T-helper 2 cell (primary cell): ENCODE results near the gene GOLIM4.
A peak's percentile ranks its signal among the peaks of the same experiment; 100 is the strongest.
"Not testable (repeated sequence)": the region's sequence is repeated elsewhere in the genome, so short reads cannot be mapped to it uniquely, and the experiment has no call there.

Experiments
- DNase-seq, 5 experiments: peaks; one replicate each; pipeline versions ENCODE4 v3.0.0 to v3.0.0-alpha.2; 2012 to 2022
- total RNA-seq, 2 donors: gene quantifications; one replicate each; lab custom pipeline; 2026; lab: John Stamatoyannopoulos, UW

The GOLIM4 gene, protein sequence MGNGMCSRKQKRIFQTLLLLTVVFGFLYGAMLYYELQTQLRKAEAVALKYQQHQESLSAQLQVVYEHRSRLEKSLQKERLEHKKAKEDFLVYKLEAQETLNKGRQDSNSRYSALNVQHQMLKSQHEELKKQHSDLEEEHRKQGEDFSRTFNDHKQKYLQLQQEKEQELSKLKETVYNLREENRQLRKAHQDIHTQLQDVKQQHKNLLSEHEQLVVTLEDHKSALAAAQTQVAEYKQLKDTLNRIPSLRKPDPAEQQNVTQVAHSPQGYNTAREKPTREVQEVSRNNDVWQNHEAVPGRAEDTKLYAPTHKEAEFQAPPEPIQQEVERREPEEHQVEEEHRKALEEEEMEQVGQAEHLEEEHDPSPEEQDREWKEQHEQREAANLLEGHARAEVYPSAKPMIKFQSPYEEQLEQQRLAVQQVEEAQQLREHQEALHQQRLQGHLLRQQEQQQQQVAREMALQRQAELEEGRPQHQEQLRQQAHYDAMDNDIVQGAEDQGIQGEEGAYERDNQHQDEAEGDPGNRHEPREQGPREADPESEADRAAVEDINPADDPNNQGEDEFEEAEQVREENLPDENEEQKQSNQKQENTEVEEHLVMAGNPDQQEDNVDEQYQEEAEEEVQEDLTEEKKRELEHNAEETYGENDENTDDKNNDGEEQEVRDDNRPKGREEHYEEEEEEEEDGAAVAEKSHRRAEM
- 0 to 4.5 reads per million in 2 donors for total RNA-seq

- DNase-seq: peak in 3 of 5 experiments; percentile 1 to 37 (median 30)
Measured at GRCh38 chr3:168095611-168096209, at the start of gene GOLIM4. GOLIM4 (minus strand) TSS chr3:168095924; CDS start chr3:168095285, 639 bp downstream.

GRCh38 chr3:168141405-168141998, 45.8 kb upstream of the GOLIM4 start:
- DNase-seq: no peak

DNA sequence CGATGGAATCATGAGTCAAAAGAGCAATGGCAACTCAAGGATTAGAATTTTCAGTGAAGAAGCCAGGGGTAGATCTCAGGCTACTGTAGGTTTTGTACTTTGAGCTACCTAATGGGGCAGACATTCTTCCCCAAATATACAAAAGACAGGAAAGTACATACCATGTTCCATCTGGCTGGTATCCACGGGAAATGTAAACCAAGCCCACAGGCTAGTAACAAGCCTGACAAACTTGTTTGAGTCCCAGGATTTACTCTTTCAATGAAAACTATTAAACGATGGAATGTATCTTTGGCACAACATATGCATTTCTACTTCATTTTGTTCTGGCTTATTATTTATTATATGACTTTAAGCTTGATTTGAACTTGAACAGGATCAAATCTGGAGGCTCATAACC, 44.2 kb upstream of the GOLIM4 start:
- no peak for DNase-seq

DNA sequence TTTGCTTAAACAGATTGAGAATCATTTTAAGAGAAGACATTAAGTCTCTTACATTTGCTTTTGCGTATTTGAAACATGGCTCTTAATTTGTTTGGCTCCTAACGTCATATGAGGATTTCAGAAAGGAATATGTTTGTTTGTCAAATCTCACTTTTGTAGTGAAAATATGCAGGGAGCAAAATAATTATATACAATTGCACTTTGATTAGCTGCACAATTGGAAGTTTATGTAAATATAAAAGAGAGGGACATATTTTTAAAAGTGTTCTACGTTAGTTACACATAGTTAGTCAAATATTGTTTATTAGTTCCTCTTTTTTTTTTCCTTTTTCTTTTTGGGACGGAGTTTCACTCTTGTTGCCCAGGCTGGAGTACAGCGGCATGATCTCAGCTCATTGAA, 42.7 kb upstream of the GOLIM4 start:
- DNase-seq: no peak

- DNase-seq: no peak
Measured at GRCh38 chr3:168134931-168135330, 39.2 kb upstream of the GOLIM4 start.

- DNase-seq: not testable (repeated sequence)
Measured at GRCh38 chr3:168130250-168130649, 34.5 kb upstream of the GOLIM4 start.

DNA sequence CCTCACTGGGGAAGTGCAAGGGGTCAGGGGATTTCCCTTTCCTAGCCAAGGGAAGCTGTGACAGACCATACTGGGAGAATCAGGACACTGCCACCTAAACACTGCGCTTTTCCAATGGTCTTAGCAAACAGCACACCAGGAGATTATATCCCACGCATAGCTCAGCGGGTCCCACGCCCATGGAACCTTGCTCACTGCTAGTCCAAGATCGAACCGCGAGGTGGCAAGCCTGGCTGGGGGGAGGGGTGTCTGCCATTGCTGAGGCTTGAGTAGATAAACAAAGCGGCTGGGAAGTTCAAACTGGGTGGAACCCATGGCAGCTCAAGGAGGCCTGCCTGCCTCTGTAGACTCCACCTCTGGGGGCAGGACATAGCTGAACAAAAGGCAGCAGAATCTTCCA, 32.7 kb upstream of the GOLIM4 start:
- DNase-seq: not testable (repeated sequence)

GRCh38 chr3:168127466-168127865, 31.7 kb upstream of the GOLIM4 start:
- no peak for DNase-seq

- DNase-seq: no peak
Measured at GRCh38 chr3:168124791-168125190, 29.1 kb upstream of the GOLIM4 start.

DNA sequence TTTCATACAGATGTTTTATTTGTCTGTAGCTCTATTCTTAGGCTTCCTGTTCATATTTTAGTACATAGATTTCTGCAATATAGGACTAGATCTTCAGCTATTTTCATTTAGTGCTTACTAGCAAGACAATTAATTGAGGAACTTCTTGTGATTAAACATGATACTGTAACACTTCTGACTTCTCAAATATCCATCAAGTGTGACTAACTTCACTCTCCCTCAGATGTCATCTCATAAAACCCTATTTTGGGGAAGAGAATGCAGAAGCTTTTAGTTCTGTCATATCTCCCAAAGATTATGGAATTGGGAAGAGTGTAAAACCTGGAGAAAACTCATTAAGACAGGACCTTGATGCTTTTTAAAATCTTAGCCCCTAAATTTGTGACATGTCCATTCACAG, 28.6 kb upstream of the GOLIM4 start:
- DNase-seq: no peak

- no peak for DNase-seq
Measured at GRCh38 chr3:168123201-168124176, 27.8 kb upstream of the GOLIM4 start.

GRCh38 chr3:168121184-168122017, 25.7 kb upstream of the GOLIM4 start:
- no peak for DNase-seq

DNA sequence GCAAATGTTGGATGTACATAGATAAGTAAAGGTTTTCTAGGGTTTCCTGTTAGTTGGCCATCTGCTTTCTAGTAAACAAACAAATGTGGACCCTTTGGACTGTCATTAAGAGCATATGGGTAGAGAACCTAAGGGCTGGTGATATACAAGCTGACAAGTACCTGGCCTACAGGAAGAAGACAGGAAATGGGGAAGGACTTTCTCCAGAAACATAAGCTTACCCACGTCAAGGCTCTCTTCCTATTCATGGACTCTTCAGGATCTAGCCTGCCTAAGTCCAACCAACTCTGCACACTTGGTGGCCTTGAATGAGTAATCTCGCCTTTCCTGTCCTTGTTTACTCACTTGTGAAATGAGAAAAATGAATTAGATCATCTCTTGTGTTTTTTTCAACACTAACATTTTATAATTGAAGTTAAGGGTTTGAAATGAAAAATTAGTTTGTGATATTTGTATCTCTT, 22.2 kb upstream of the GOLIM4 start:
- DNase-seq: no peak

GRCh38 chr3:168117059-168117458, 21.3 kb upstream of the GOLIM4 start:
- DNase-seq: no peak

DNA sequence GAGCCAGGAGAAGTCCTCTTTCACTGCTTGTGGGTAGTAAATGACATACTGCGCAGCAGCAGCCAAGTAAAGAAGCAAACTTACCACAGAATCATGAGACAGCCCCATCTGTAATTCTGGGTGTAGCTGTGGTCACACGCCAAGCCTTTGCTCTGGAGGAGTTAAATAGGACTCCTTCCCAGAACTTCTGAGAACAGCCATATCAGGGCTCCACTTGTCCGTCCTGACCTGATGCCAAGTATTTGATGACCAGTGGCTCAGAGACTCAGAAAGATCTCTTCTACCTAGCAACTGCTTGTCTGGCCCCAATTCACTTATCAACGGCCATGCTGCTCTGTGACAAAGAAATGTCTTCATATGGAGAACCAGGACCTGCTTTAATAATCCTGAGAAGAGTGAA, 20.6 kb upstream of the GOLIM4 start:
- DNase-seq: no peak

- DNase-seq: no peak
Measured at GRCh38 chr3:168113848-168114247, 18.1 kb upstream of the GOLIM4 start.

DNA sequence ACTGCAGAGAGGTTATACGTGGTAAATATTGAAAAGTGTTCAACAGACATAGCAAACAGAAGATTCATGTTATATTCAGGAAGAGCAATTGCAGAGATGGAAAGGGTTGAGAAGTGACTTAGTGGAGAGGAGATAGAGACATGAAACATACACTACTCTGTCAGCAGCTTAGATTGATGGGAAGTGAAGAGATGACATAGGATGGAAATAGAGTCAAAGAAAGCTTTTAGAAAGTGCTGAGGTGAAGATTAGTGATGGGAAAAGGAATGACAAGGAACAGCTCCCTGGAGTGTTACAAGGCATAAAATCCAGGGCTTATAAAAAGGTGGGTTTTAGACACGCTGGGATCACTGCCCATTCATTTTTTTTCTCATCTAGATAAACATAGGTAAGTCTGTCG, 17.2 kb upstream of the GOLIM4 start:
- no peak for DNase-seq

DNA sequence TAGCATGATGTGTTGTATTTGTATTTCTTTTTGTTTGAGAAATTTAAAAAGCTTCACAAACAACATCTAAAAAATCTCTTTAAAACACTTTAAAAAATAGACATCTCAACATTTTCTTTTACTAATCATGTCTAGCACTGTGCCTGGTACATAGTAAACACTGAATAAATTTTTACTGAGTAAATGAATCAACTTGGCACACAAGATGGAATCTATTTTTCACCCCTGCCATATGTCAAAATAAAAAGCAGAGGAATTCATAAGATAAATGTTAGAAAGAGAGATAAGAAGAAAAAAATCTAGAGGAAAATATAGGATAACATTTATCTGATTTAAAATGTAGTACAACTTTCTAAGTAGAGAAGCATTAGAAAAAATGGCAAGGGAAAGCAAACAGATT, 8.6 kb upstream of the GOLIM4 start:
- DNase-seq: no peak

- DNase-seq: no peak
Measured at GRCh38 chr3:168102735-168103410, 7.1 kb upstream of the GOLIM4 start.

- no peak for DNase-seq
Measured at GRCh38 chr3:168100777-168101492, 5.2 kb upstream of the GOLIM4 start.
